Inflammatory macrophage (primary cell): ENCODE measurements around the gene C16orf78.
A peak's percentile ranks its signal among the peaks of the same experiment; 100 is the strongest.
"Not testable (repeated sequence)": the region's sequence is repeated elsewhere in the genome, so short reads cannot be mapped to it uniquely, and the experiment has no call there.

Experiments
- DNase-seq, 2 donors: peaks; one replicate each; pipeline ENCODE4 v3.0.0-alpha.2; 2020 to 2022

Gene C16orf78

GRCh38 chr16:49350265-49351095 is 23.1 kb upstream of the C16orf78 start:
- DNase-seq = peak; percentile 47 to 54

DNA sequence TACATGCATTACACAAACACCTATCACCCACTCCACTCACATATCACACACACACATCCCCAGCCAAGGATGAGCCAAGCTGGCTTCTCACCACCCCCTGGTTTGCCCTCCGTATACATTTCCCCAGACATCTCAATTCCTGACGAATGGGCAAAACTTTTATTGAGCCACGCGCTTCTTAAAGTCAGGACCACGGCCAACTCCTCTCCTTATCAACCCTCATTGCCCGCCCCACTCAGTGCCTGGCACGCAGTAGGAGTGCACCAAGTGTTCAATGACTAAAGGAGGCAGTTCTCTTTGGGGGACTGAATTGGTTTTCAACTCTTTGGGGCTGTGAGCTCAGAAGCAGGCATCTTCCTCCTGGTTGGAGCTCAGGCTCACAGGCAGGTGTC is 22.5 kb upstream of the C16orf78 start:
- DNase-seq = no peak

- no peak for DNase-seq
These were observed 20.7 kb upstream of the C16orf78 start for GRCh38 chr16:49352892-49353291.

DNA sequence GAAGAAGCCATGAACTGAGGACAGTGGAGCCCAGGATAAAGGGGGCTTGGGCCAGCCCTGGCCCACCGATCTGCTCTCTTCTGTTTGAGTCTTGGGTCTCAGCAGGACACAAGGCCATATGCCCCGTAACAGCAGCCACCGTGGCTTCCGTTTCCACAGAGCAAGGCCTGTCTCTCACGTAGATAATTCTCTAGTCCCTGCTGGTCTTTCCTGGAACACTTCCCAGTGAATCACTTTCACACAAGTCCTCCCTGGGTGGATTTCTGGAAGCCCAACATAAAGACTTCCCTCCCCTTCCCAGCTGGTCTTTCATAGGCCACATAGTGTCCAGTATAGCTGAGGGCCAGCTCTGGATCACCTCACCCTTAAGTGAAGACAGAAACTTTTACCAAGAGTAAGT is 19.9 kb upstream of the C16orf78 start:
- DNase-seq = no peak

- DNase-seq = no peak
These were observed 19.5 kb upstream of the C16orf78 start for GRCh38 chr16:49354101-49354500.

GRCh38 chr16:49354991-49355390 is 18.6 kb upstream of the C16orf78 start:
- no peak for DNase-seq

- no peak for DNase-seq
These were observed 17.5 kb upstream of the C16orf78 start for GRCh38 chr16:49355933-49356665.

- no peak for DNase-seq
These were observed 16.7 kb upstream of the C16orf78 start for GRCh38 chr16:49356728-49357488.

DNA sequence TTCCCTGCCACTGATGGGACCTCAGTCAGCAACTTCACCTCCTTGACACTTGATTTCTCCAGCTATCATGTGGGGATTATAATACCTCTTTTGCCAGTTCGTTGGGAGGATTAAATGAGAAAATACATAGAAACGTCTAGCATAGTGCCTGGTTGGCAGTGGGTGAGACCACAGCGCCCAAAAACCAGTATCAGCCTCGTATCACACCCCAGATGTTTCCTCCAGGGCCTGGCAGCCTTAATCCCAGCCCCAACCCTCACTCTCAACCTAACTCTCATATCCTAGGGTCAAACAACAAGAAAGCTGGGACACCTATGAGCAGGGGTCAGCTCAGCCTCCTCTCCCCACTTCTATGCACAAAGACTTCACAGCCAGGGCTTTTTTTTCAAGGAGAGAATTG is 14.0 kb upstream of the C16orf78 start:
- DNase-seq = no peak

DNA sequence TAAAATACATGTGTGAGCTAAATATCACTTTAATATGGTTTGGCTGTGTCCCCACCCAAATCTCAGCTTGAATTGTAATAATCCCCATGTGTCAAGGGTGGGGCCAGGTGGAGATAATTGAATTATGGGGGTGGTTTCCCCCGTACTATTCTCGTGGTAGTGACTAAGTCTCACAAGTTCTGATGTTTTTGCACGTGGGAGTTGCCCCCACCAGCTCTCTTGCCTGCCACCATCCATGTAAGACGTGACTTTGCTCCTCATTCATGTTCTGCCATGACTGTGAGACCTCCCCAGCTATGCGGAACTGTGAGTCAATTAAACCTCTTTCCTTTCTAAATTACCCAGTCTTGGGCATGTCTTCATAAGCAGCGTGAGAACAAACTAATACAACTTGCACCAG is 11.9 kb upstream of the C16orf78 start:
- DNase-seq = not testable (repeated sequence)

GRCh38 chr16:49362230-49362629 is 11.4 kb upstream of the C16orf78 start:
- DNase-seq = no peak

DNA sequence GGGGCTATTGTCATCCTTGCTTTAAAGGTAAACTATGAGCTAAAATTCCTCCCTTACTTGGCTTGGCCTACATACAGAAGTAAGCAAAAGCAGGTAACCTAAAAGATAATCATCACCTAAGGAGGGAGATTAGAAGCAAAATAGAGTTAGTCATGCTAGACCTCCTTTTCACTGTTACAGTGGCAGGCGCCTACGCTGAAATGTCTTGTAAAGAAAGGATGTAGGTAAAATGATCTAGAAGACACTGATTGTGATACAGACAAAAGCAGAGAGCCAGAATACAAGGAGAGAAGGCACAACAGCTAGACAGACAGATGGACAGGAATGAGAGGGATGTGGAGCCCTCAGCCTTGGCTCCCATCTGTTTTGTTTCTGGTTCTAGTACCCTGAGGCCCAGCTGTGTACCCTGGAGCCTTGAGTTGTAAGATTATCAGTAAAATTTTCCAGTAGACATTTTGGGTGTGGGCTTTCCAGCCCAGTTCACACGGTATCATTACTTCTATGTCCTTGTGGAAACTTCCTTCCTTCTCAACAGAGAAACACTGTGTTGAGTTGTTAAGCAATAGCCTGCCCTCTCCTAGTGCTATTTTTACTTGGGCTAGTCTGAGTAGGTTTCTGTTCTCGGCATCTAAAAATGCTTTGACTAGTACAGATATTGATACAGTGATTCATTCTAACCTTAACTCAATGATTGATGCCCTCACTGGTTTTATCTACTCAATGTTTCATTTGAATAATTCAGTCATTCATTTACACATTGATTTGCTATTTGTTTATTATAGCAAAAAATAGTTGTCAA is 7.7 kb upstream of the C16orf78 start:
- no peak for DNase-seq

- no peak for DNase-seq
These were observed 6.9 kb upstream of the C16orf78 start for GRCh38 chr16:49366669-49367068.

DNA sequence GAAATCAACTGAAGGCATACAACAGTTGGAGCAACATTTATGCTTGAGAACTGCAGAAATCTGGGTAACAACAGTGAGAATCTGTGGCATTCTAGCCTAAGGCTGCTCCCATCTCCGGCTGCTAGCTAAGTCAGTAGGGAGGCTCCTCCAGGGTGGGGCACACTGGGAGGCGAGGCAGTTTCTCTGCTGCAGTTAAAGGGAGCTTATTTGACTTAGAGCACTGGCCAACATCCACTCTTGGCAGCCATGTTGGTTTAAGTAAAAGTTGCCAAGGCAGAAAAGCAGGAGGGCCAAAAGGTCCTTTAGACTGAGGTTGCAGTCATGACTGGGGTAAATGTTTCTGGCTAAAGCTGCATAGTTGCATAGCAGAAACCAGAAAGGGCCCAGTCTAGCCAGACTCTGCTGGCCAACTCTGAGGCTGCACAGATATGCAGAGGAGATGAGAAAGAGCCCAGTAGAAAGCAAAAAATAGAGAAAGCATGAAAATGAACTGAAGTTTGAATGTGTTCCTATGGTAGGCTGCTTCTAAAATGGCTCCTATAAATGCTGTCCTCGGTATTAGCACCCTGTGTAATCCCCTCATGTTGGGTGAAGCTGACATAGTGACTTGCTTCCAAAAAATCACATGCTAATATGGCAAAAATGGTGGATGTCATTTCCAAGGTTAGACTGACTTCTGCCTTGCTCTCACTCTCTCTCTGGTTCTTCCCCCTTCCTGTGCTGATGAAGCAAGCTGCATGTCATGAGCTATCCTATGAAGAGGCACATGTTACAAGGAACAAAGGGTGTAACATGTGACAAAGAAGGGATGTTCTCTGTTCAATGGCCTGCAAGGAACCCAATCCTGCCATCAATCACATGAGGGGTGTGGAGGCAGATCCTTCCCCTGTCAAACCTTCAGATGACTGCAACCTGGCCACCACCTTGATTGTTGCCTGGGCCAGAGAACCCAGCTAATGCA is 3.7 kb upstream of the C16orf78 start:
- peak; percentile 33 to 47 for DNase-seq

- DNase-seq = no peak
These were observed 2.6 kb downstream of the C16orf78 start for GRCh38 chr16:49376206-49376605.

DNA sequence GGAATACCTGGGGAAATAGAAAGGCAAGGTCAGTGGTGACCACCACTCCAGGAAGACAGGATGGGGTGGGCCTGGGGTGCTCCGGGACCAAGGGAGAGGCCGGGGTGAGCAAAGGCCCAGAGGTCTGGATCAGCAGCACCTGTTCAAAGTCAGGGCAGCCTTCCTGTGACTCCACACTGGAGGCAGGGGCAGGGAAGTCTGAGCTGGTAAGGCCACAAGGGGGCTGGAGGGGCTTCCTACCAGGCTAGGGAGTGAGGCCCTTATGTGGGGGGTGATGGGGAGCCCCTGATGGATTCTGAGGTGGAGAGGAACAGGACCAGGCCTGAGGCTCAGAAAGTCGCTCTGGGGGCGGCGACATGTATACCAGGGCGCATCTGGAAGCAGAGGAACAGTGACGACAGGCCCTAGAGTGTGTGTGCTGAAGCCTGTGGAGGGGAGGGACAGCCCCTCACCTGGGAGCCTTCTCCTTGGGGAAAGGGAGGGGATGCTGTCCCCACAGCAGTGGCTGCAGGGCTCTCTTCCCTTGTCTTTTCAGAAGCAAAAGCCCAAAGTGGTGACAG is 3.7 kb downstream of the C16orf78 start:
- no peak for DNase-seq

DNA sequence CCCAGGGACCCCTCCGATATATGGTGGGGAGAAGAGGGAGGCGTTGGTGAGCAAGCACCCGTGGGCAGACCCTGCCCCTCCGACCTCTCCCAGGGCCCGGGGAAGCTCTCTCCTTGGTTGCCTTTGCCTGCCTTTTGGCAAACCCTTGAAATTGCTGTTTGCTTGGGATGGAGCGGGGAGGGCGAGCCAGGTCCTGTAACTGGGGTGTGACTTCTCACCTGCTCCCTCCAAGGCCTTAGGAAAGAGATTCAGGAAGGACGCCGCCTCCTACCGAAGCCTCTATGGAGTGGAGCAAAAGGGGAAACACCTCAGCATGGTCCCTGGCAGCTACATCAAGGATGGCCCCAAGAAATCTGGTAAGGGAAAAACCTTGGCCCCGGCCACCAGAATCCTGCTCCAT is 4.6 kb downstream of the C16orf78 start:
- DNase-seq = no peak

DNA sequence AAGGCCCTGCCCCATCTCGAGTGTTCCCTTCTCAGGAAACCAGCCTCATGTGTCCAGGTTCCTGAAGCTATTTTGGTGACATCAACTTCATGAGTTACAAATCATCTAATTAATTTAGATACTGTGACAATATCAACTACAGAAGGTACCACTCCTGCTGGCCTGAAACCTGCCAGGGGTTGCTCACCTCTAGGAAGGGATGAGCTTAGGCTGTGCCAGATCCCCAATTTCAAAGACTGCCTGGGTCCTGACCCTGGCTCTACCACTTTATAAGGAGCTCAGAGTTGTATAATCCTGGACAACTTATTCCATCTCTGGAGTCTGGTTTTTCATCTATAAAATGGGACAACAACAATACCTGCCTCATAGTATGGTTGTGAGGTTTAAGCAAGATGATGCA is 5.2 kb downstream of the C16orf78 start:
- DNase-seq = no peak

GRCh38 chr16:49382916-49383315 is 9.3 kb downstream of the C16orf78 start:
- peak in 1 of 2 donors; percentile 1 for DNase-seq

GRCh38 chr16:49395021-49395420 is 21.4 kb downstream of the C16orf78 start:
- DNase-seq = no peak

GRCh38 chr16:49396206-49396720 is 22.7 kb downstream of the C16orf78 start:
- DNase-seq = no peak
